ENCODE data around the gene BTBD17.

BTBD17 gene

GRCh38 chr17:74356646-74357465 lies 4.8 kb downstream of the BTBD17 start:
- DNase-seq = no peak

- no peak for DNase-seq
Observed at GRCh38 chr17:74355065-74355464, 6.6 kb downstream of the BTBD17 start.

- DNase-seq = no peak
Observed at GRCh38 chr17:74354561-74354960, 7.1 kb downstream of the BTBD17 start.

- no peak for DNase-seq
Observed at GRCh38 chr17:74354123-74354522, 7.5 kb downstream of the BTBD17 start.

GRCh38 chr17:74353446-74354060 lies 8.1 kb downstream of the BTBD17 start:
- no peak for DNase-seq

- DNase-seq = no peak
Observed at GRCh38 chr17:74351552-74352210, 10.0 kb downstream of the BTBD17 start.

- no peak for DNase-seq
Observed at GRCh38 chr17:74350486-74350885, 11.2 kb downstream of the BTBD17 start.

GRCh38 chr17:74349120-74349519 lies 12.5 kb downstream of the BTBD17 start:
- no peak for DNase-seq

GRCh38 chr17:74347646-74348045 lies 14.0 kb downstream of the BTBD17 start:
- DNase-seq = no peak

- peak; percentile 26 for DNase-seq
Observed at GRCh38 chr17:74345433-74346241, 16.0 kb downstream of the BTBD17 start.

- no peak for DNase-seq
Observed at GRCh38 chr17:74344658-74345057, 17.0 kb downstream of the BTBD17 start.

- DNase-seq = peak; percentile 53
Observed at GRCh38 chr17:74343526-74344284, 18.0 kb downstream of the BTBD17 start.

- DNase-seq = no peak
Observed at GRCh38 chr17:74343121-74343520, 18.5 kb downstream of the BTBD17 start.

- peak; percentile 96 for DNase-seq
Observed at GRCh38 chr17:74342224-74342623, 19.4 kb downstream of the BTBD17 start.

GRCh38 chr17:74340470-74341023 lies 21.1 kb downstream of the BTBD17 start:
- DNase-seq = peak; percentile 52

- peak; percentile 31 for DNase-seq
Observed at GRCh38 chr17:74339537-74340195, 22.0 kb downstream of the BTBD17 start.

- peak; percentile 93 for DNase-seq
Observed at GRCh38 chr17:74337834-74338500, 23.7 kb downstream of the BTBD17 start.

- DNase-seq = no peak
Observed at GRCh38 chr17:74336307-74336706, 25.4 kb downstream of the BTBD17 start.

GRCh38 chr17:74335529-74336062 lies 26.1 kb downstream of the BTBD17 start:
- no peak for DNase-seq

GRCh38 chr17:74334393-74335039 lies 27.2 kb downstream of the BTBD17 start:
- DNase-seq = no peak
